Mesenchymal stem cell (in vitro differentiated cells and primary cell): ENCODE results near the gene GLIPR1.

ENCODE experiments used
- DNase-seq: peaks from one replicate; pipeline ENCODE4 v3.0.0-alpha.2; 2013
- H2AFZ ChIP-seq: one replicate; pipeline ENCODE4 v1.6.1; 2013; ENCODE audit warnings: low read depth, mild to moderate bottlenecking, control low read depth, inconsistent platforms, low read length, moderate library complexity
- H2AK5ac ChIP-seq: 2 replicates; pipeline ENCODE4 v1.6.1; 2013; ENCODE audit warnings: low read length, moderate library complexity, mild to moderate bottlenecking, inconsistent platforms; ENCODE audit not compliant: severe bottlenecking
- H2BK120ac ChIP-seq: one replicate; pipeline ENCODE4 v1.6.1; 2013; ENCODE audit warnings: low read depth, mild to moderate bottlenecking, inconsistent platforms, low read length, moderate library complexity
- H2BK12ac ChIP-seq, 2 experiments: one replicate each; pipeline ENCODE4 v1.6.1; 2013; ENCODE audit warnings: inconsistent platforms in 2 of 2, low read length in 2 of 2, mild to moderate bottlenecking in 2 of 2, moderate library complexity in 2 of 2, control low read depth in 1 of 2
- H2BK15ac ChIP-seq: one replicate; pipeline ENCODE4 v1.6.1; 2013; ENCODE audit warnings: mild to moderate bottlenecking, low read depth, inconsistent platforms; ENCODE audit not compliant: poor library complexity, severe bottlenecking
- H2BK5ac ChIP-seq: 2 replicates; pipeline ENCODE4 v1.6.1; 2013; ENCODE audit warnings: low read depth, mild to moderate bottlenecking, low read length, control low read depth, inconsistent platforms; ENCODE audit not compliant: poor library complexity, severe bottlenecking
- H3K14ac ChIP-seq, 2 experiments: one replicate each; pipeline ENCODE4 v1.6.1; 2013; ENCODE audit warnings: inconsistent platforms in 2 of 2, low read length in 2 of 2, control low read depth in 1 of 2, mild to moderate bottlenecking in 1 of 2, moderate library complexity in 1 of 2
- H3K18ac ChIP-seq, 2 experiments: one replicate each; pipeline ENCODE4 v1.6.1; 2013; ENCODE audit warnings: inconsistent platforms in 2 of 2, low read length in 2 of 2, control low read depth in 1 of 2, low read depth in 1 of 2, mild to moderate bottlenecking in 1 of 2
- H3K23ac ChIP-seq, 2 experiments: one replicate each; pipeline ENCODE4 v1.6.1; 2013; ENCODE audit warnings: inconsistent platforms in 2 of 2, low read length in 2 of 2, mild to moderate bottlenecking in 2 of 2, moderate library complexity in 2 of 2, control low read depth in 1 of 2
- H3K27ac ChIP-seq: 2 replicates; pipeline ENCODE4 v1.5.1; 2013; ENCODE audit warnings: mild to moderate bottlenecking, moderate library complexity, low read length, control low read depth, inconsistent platforms; ENCODE audit not compliant: poor library complexity, severe bottlenecking
- H3K27me3 ChIP-seq, 2 experiments: 2 replicates each; pipeline versions ENCODE4 v1.6.1 to v1.7.0; 2013; ENCODE audit warnings: low read length in 2 of 2, mild to moderate bottlenecking in 2 of 2, moderate library complexity in 2 of 2, control low read depth in 1 of 2, inconsistent platforms in 1 of 2; ENCODE audit not compliant: control insufficient read depth in 1 of 2, insufficient read depth in 1 of 2
- H3K36me3 ChIP-seq, 2 experiments: 2 replicates each; pipeline versions ENCODE4 v1.6.1 to v1.7.0; 2013; ENCODE audit warnings: low read length in 2 of 2, control low read depth in 1 of 2, inconsistent platforms in 1 of 2, low read depth in 1 of 2, mild to moderate bottlenecking in 1 of 2; ENCODE audit not compliant: insufficient read depth in 2 of 2, control insufficient read depth in 1 of 2
- H3K4ac ChIP-seq, 2 experiments: one replicate each; pipeline ENCODE4 v1.6.1; 2013; ENCODE audit warnings: inconsistent platforms in 2 of 2, low read length in 2 of 2, mild to moderate bottlenecking in 2 of 2, moderate library complexity in 2 of 2, control low read depth in 1 of 2, low read depth in 1 of 2
- H3K4me1 ChIP-seq: 2 replicates; pipeline ENCODE4 v1.6.1; 2013; ENCODE audit warnings: low read depth, low read length, control low read depth; ENCODE audit not compliant: control insufficient read depth, insufficient read depth
- H3K4me2 ChIP-seq: 2 replicates; pipeline ENCODE4 v1.6.1; 2013; ENCODE audit warnings: low read length, mild to moderate bottlenecking, inconsistent platforms; ENCODE audit not compliant: poor library complexity, severe bottlenecking
- H3K4me3 ChIP-seq, 2 experiments: 2 replicates each; pipeline versions ENCODE4 v1.5.1 to v1.7.0; 2013; ENCODE audit warnings: low read length in 2 of 2, mild to moderate bottlenecking in 2 of 2, control low read depth in 1 of 2, low read depth in 1 of 2; ENCODE audit not compliant: insufficient read depth in 1 of 2
- H3K79me1 ChIP-seq: replicated peaks from 2 replicates; pipeline ENCODE4 v1.6.1; 2013; ENCODE audit warnings: mild to moderate bottlenecking, control low read depth, low read length, inconsistent platforms; ENCODE audit not compliant: poor library complexity, severe bottlenecking
- H3K9ac ChIP-seq: 2 replicates; pipeline ENCODE4 v1.7.0; 2013; ENCODE audit warnings: mild to moderate bottlenecking, low read length, moderate library complexity
- H3K9me3 ChIP-seq: 2 replicates; pipeline ENCODE4 v1.7.0; 2013; ENCODE audit warnings: mild to moderate bottlenecking, low read length; ENCODE audit not compliant: control insufficient read depth
- H4K8ac ChIP-seq: one replicate; pipeline ENCODE4 v1.6.1; 2013; ENCODE audit warnings: inconsistent platforms, mild to moderate bottlenecking, low read length, moderate library complexity
- H4K91ac ChIP-seq: one replicate; pipeline ENCODE4 v1.6.1; 2013; ENCODE audit warnings: mild to moderate bottlenecking, low read length, inconsistent platforms
- WGBS: methylation state at CpG from one replicate; pipeline ENCODE4 v1.1.7; 2013; ENCODE audit warnings: mixed read lengths; 5-methylcytosine and 5-hydroxymethylcytosine counted together

GLIPR1 gene

GRCh38 chr12:75542942-75543341 lies 62.4 kb downstream of the GLIPR1 start:
- Histone ChIP-seq H2BK12ac (no peak overlapping the region), H3K23ac (no peak overlapping the region), H2BK120ac (no peak overlapping the region), H3K9me3 (no peaks in the 10 kb centered on the region), H3K14ac (no peak overlapping the region), H2AFZ (no peak overlapping the region), H3K4ac (no peak overlapping the region), H3K27ac (no peak overlapping the region), H3K4me2 (no peak overlapping the region), H3K4me1 (no peaks in the 10 kb centered on the region), H3K9ac (no peak overlapping the region), H2BK15ac (no peak overlapping the region), H2AK5ac (no peak overlapping the region), H3K79me1 (no peaks in the 10 kb centered on the region), H2BK5ac (no peak overlapping the region), H3K36me3 (no peaks in the 10 kb centered on the region), H3K27me3 (no peaks in the 10 kb centered on the region), H4K8ac (no peak overlapping the region), H3K4me3 (no peak overlapping the region), H3K18ac (no peak overlapping the region), H4K91ac (no peak overlapping the region)
- DNase-seq = peak; percentile 32
- WGBS = no CpG with 5 or more reads among the region's 1 CpG

DNA sequence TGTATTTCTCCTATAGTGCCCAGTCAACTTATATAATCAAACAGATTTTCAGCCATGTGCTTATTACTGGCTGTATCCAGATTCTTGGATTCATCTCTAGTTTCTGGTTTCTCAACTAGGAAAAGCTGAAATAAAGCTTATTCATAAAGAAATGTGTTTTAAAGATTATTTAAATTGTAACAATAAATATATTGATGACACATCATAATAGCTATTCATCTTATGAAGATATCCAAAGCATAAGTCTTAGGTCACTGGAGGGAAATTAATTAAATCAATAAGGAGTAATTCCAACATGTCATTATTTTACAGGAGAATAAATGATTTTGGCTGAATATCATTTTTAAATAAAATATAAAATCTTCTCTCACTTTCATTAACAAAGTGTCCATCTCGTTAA lies 63.0 kb downstream of the GLIPR1 start:
- no peak overlapping the region for H4K8ac ChIP-seq
- no peak for DNase-seq
- no peak overlapping the region for H2BK12ac ChIP-seq
- no peak overlapping the region for H3K4ac ChIP-seq
- H3K14ac ChIP-seq = no peak overlapping the region
- no peak overlapping the region for H3K4me3 ChIP-seq
- no peak overlapping the region for H2BK15ac ChIP-seq
- no peak overlapping the region for H3K27ac ChIP-seq
- WGBS = 100% methylated on average over 1 of the region's 1 CpG
- no peak overlapping the region for H3K4me2 ChIP-seq
- no peaks in the 10 kb centered on the region for H3K9me3 ChIP-seq
- no peaks in the 10 kb centered on the region for H3K4me1 ChIP-seq
- H3K79me1 ChIP-seq = no peaks in the 10 kb centered on the region
- H3K9ac ChIP-seq = no peak overlapping the region
- H4K91ac ChIP-seq = no peak overlapping the region
- H2AFZ ChIP-seq = no peak overlapping the region
- H2BK120ac ChIP-seq = no peak overlapping the region
- H3K18ac ChIP-seq = no peak overlapping the region
- H3K36me3 ChIP-seq = no peaks in the 10 kb centered on the region
- no peak overlapping the region for H2AK5ac ChIP-seq
- no peak overlapping the region for H2BK5ac ChIP-seq
- no peaks in the 10 kb centered on the region for H3K27me3 ChIP-seq
- no peak overlapping the region for H3K23ac ChIP-seq

- H3K4me1 ChIP-seq = no peaks in the 10 kb centered on the region
- H2BK120ac ChIP-seq = no peak overlapping the region
- no peaks in the 10 kb centered on the region for H3K79me1 ChIP-seq
- H4K91ac ChIP-seq = no peak overlapping the region
- H3K23ac ChIP-seq = no peak overlapping the region
- H3K27ac ChIP-seq = no peak overlapping the region
- H2BK5ac ChIP-seq = no peak overlapping the region
- H2BK12ac ChIP-seq = no peak overlapping the region
- no peak overlapping the region for H3K14ac ChIP-seq
- no peak overlapping the region for H3K18ac ChIP-seq
- no peaks in the 10 kb centered on the region for H3K36me3 ChIP-seq
- no peak for DNase-seq
- H3K27me3 ChIP-seq = no peaks in the 10 kb centered on the region
- no peak overlapping the region for H3K9ac ChIP-seq
- H3K4ac ChIP-seq = no peak overlapping the region
- H3K4me3 ChIP-seq = no peak overlapping the region
- no peak overlapping the region for H4K8ac ChIP-seq
- no peak overlapping the region for H2AK5ac ChIP-seq
- H3K9me3 ChIP-seq = no peaks in the 10 kb centered on the region
- no peak overlapping the region for H2AFZ ChIP-seq
- no CpG with 5 or more reads among the region's 1 CpG for WGBS
- H2BK15ac ChIP-seq = no peak overlapping the region
- H3K4me2 ChIP-seq = no peak overlapping the region
These were observed 65.1 kb downstream of the GLIPR1 start for GRCh38 chr12:75545636-75546035.

GRCh38 chr12:75548879-75549278 lies 68.3 kb downstream of the GLIPR1 start:
- H2BK120ac ChIP-seq = no peak overlapping the region
- H3K14ac ChIP-seq = no peak overlapping the region
- WGBS = no CpG with 5 or more reads among the region's 1 CpG
- H3K4me2 ChIP-seq = no peak overlapping the region
- H3K4me1 ChIP-seq = no peaks in the 10 kb centered on the region
- no peaks in the 10 kb centered on the region for H3K79me1 ChIP-seq
- H3K27ac ChIP-seq = no peak overlapping the region
- no peak for DNase-seq
- H3K4ac ChIP-seq = no peak overlapping the region
- H3K9ac ChIP-seq = no peak overlapping the region
- no peak overlapping the region for H4K91ac ChIP-seq
- no peak overlapping the region for H4K8ac ChIP-seq
- H2AFZ ChIP-seq = no peak overlapping the region
- no peaks in the 10 kb centered on the region for H3K9me3 ChIP-seq
- H3K4me3 ChIP-seq = no peak overlapping the region
- H2BK5ac ChIP-seq = no peak overlapping the region
- no peak overlapping the region for H3K18ac ChIP-seq
- H3K36me3 ChIP-seq = no peaks in the 10 kb centered on the region
- H3K27me3 ChIP-seq = no peaks in the 10 kb centered on the region
- H2BK15ac ChIP-seq = no peak overlapping the region
- no peak overlapping the region for H3K23ac ChIP-seq
- no peak overlapping the region for H2BK12ac ChIP-seq
- H2AK5ac ChIP-seq = no peak overlapping the region
